ENCODE measurements around the gene ARHGAP26.

ARHGAP26 gene

GRCh38 chr5:143055596-143056338 is 285.6 kb downstream of the ARHGAP26 start:
- H3K9ac ChIP-seq (ENCODE audit: low read depth, low read length): no peak overlapping the region
- H3K9me3 ChIP-seq (replicated peaks; ENCODE audit: low read length): no peaks in the 10 kb centered on the region
- no peaks in the 10 kb centered on the region for H3K27me3 ChIP-seq (ENCODE audit: control insufficient read depth, insufficient read depth, low read length)
- H3K4me3 ChIP-seq (ENCODE audit: low read length): no peak overlapping the region
- H3K36me3 ChIP-seq (ENCODE audit: insufficient read depth, low read length): no peaks in the 10 kb centered on the region
- H3K4me1 ChIP-seq (ENCODE audit: control insufficient read depth, insufficient read depth, low read length): peaks cover 66% of the 10 kb centered on the region
- H3K4me2 ChIP-seq (ENCODE audit: low read length): peak overlapping the region; percentile 1

GRCh38 chr5:143056339-143056704 is 286.1 kb downstream of the ARHGAP26 start:
- Histone ChIP-seq H3K9ac (ENCODE audit: low read depth, low read length) (no peak overlapping the region), H3K4me3 (ENCODE audit: low read length) (no peak overlapping the region), H3K4me2 (ENCODE audit: low read length) (no peak overlapping the region), H3K4me1 (ENCODE audit: control insufficient read depth, insufficient read depth, low read length) (peaks cover 65% of the 10 kb centered on the region), H3K27me3 (ENCODE audit: control insufficient read depth, insufficient read depth, low read length) (no peaks in the 10 kb centered on the region), H3K36me3 (ENCODE audit: insufficient read depth, low read length) (no peaks in the 10 kb centered on the region), H3K9me3 (replicated peaks; ENCODE audit: low read length) (no peaks in the 10 kb centered on the region)

GRCh38 chr5:143056792-143057579 is 286.8 kb downstream of the ARHGAP26 start:
- no peak overlapping the region for H3K4me2 ChIP-seq (ENCODE audit: low read length)
- H3K36me3 ChIP-seq (ENCODE audit: insufficient read depth, low read length): no peaks in the 10 kb centered on the region
- H3K9me3 ChIP-seq (replicated peaks; ENCODE audit: low read length): no peaks in the 10 kb centered on the region
- H3K4me1 ChIP-seq (ENCODE audit: control insufficient read depth, insufficient read depth, low read length): peaks cover 65% of the 10 kb centered on the region
- H3K9ac ChIP-seq (ENCODE audit: low read depth, low read length): no peak overlapping the region
- no peak overlapping the region for H3K4me3 ChIP-seq (ENCODE audit: low read length)
- no peaks in the 10 kb centered on the region for H3K27me3 ChIP-seq (ENCODE audit: control insufficient read depth, insufficient read depth, low read length)

- Histone ChIP-seq H3K27me3 (ENCODE audit: control insufficient read depth, insufficient read depth, low read length) (no peaks in the 10 kb centered on the region), H3K9ac (ENCODE audit: low read depth, low read length) (no peak overlapping the region), H3K4me1 (ENCODE audit: control insufficient read depth, insufficient read depth, low read length) (peaks cover 71% of the 10 kb centered on the region), H3K4me2 (ENCODE audit: low read length) (no peak overlapping the region), H3K36me3 (ENCODE audit: insufficient read depth, low read length) (no peaks in the 10 kb centered on the region), H3K9me3 (replicated peaks; ENCODE audit: low read length) (no peaks in the 10 kb centered on the region), H3K4me3 (ENCODE audit: low read length) (no peak overlapping the region)
Observed at GRCh38 chr5:143057580-143057999, 287.4 kb downstream of the ARHGAP26 start.

GRCh38 chr5:143059355-143059754 is 289.2 kb downstream of the ARHGAP26 start:
- no peak overlapping the region for H3K4me2 ChIP-seq (ENCODE audit: low read length)
- no peak overlapping the region for H3K4me3 ChIP-seq (ENCODE audit: low read length)
- H3K27me3 ChIP-seq (ENCODE audit: control insufficient read depth, insufficient read depth, low read length): no peaks in the 10 kb centered on the region
- H3K9ac ChIP-seq (ENCODE audit: low read depth, low read length): no peak overlapping the region
- H3K4me1 ChIP-seq (ENCODE audit: control insufficient read depth, insufficient read depth, low read length): peaks cover 85% of the 10 kb centered on the region
- H3K9me3 ChIP-seq (replicated peaks; ENCODE audit: low read length): no peaks in the 10 kb centered on the region
- H3K36me3 ChIP-seq (ENCODE audit: insufficient read depth, low read length): no peaks in the 10 kb centered on the region

- Histone ChIP-seq H3K9me3 (replicated peaks; ENCODE audit: low read length) (no peaks in the 10 kb centered on the region), H3K4me3 (ENCODE audit: low read length) (no peak overlapping the region), H3K27me3 (ENCODE audit: control insufficient read depth, insufficient read depth, low read length) (no peaks in the 10 kb centered on the region), H3K36me3 (ENCODE audit: insufficient read depth, low read length) (no peaks in the 10 kb centered on the region), H3K4me2 (ENCODE audit: low read length) (no peak overlapping the region), H3K4me1 (ENCODE audit: control insufficient read depth, insufficient read depth, low read length) (peaks cover 85% of the 10 kb centered on the region), H3K9ac (ENCODE audit: low read depth, low read length) (no peak overlapping the region)
Observed at GRCh38 chr5:143059976-143060765, 290.0 kb downstream of the ARHGAP26 start.

- Histone ChIP-seq H3K9me3 (replicated peaks; ENCODE audit: low read length) (no peaks in the 10 kb centered on the region), H3K9ac (ENCODE audit: low read depth, low read length) (peak overlapping the region; percentile 37), H3K4me3 (ENCODE audit: low read length) (no peak overlapping the region), H3K4me1 (ENCODE audit: control insufficient read depth, insufficient read depth, low read length) (peaks cover 85% of the 10 kb centered on the region), H3K4me2 (ENCODE audit: low read length) (peak overlapping the region; percentile 61), H3K27me3 (ENCODE audit: control insufficient read depth, insufficient read depth, low read length) (no peaks in the 10 kb centered on the region), H3K36me3 (ENCODE audit: insufficient read depth, low read length) (no peaks in the 10 kb centered on the region)
Observed at GRCh38 chr5:143061161-143061945, 291.2 kb downstream of the ARHGAP26 start.

- Histone ChIP-seq H3K4me3 (ENCODE audit: low read length) (no peak overlapping the region), H3K4me2 (ENCODE audit: low read length) (no peak overlapping the region), H3K9ac (ENCODE audit: low read depth, low read length) (no peak overlapping the region), H3K4me1 (ENCODE audit: control insufficient read depth, insufficient read depth, low read length) (peaks cover 84% of the 10 kb centered on the region), H3K9me3 (replicated peaks; ENCODE audit: low read length) (no peaks in the 10 kb centered on the region), H3K36me3 (ENCODE audit: insufficient read depth, low read length) (no peaks in the 10 kb centered on the region), H3K27me3 (ENCODE audit: control insufficient read depth, insufficient read depth, low read length) (no peaks in the 10 kb centered on the region)
Observed at GRCh38 chr5:143062379-143062778, 292.2 kb downstream of the ARHGAP26 start.

- peak overlapping the region; percentile 61 for H3K9ac ChIP-seq (ENCODE audit: low read depth, low read length)
- H3K9me3 ChIP-seq (replicated peaks; ENCODE audit: low read length): no peaks in the 10 kb centered on the region
- H3K4me1 ChIP-seq (ENCODE audit: control insufficient read depth, insufficient read depth, low read length): peaks cover 82% of the 10 kb centered on the region
- peak overlapping the region; percentile 6 for H3K4me2 ChIP-seq (ENCODE audit: low read length)
- H3K27me3 ChIP-seq (ENCODE audit: control insufficient read depth, insufficient read depth, low read length): no peaks in the 10 kb centered on the region
- no peak overlapping the region for H3K4me3 ChIP-seq (ENCODE audit: low read length)
- no peaks in the 10 kb centered on the region for H3K36me3 ChIP-seq (ENCODE audit: insufficient read depth, low read length)
Observed at GRCh38 chr5:143063175-143063970, 293.2 kb downstream of the ARHGAP26 start.

GRCh38 chr5:143064218-143064641 is 294.1 kb downstream of the ARHGAP26 start:
- Histone ChIP-seq H3K4me3 (ENCODE audit: low read length) (peak overlapping the region; percentile 20), H3K9ac (ENCODE audit: low read depth, low read length) (peak overlapping the region; percentile 61), H3K9me3 (replicated peaks; ENCODE audit: low read length) (no peaks in the 10 kb centered on the region), H3K27me3 (ENCODE audit: control insufficient read depth, insufficient read depth, low read length) (no peaks in the 10 kb centered on the region), H3K4me1 (ENCODE audit: control insufficient read depth, insufficient read depth, low read length) (peaks cover 81% of the 10 kb centered on the region), H3K36me3 (ENCODE audit: insufficient read depth, low read length) (no peaks in the 10 kb centered on the region), H3K4me2 (ENCODE audit: low read length) (peak overlapping the region; percentile 41)
